ENCODE results near the gene SHTN1.

The SHTN1 gene

DNA sequence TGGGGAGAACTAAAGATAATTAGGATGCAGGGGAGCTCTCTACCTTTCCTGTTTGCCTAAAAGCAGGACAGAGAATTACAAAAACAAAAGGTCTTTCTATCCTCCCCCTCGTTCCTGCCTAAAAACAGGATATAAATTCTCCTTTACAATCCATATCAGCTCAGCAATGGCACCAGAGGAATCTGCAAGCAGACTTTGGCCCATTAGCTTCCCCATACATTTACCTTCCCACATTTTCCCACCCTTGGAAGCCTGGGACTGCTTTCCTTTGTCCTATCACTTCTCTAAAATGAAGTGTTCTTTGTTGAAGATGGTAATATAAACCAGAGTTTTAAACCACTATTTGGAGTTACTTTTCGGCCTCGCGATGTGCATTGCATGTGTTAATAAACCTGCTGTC, 15.5 kb downstream of the SHTN1 start:
- Histone ChIP-seq H3K4me3 (no peak overlapping the region), H3K9me3 (replicated peaks in 1 of 11) (no peaks in the 10 kb centered on the region), H3K27me3 (no peaks in the 10 kb centered on the region), H4K20me1 (no peaks in the 10 kb centered on the region; a peak in 2 of 22 replicates), H3K4me2 (no peak overlapping the region), H3K36me3 (no peaks in the 10 kb centered on the region), H3K27ac (no peak overlapping the region), H3K9ac (no peak overlapping the region), H3K4me1 (no peaks in the 10 kb centered on the region)
- TF ChIP-seq Cebpa-rat (IDR thresholded peaks at IDR 0.05), result no peak

DNA sequence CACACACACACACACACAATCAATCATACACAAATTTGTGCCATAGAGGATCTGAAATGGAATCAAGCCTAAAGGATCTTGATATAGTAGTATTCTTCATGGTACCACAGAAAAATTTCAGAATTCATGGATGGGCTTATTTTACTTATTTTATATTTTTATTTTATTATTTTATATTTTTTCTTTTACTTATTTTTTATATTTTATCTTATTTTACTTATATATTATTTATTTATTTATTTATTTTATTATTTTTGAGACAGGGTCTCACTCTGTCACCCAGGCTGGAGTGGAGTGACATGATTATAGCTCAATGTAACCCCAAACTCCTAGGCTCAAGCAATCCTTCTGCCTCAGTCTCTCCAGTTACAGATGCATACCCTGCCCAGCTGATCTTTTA, 16.7 kb downstream of the SHTN1 start:
- no peak overlapping the region for H3K4me3 ChIP-seq
- no peak overlapping the region for H3K4me2 ChIP-seq
- no peaks in the 10 kb centered on the region for H3K9me3 ChIP-seq (replicated peaks in 1 of 11)
- no peaks in the 10 kb centered on the region for H3K36me3 ChIP-seq
- no peak overlapping the region for H3K27ac ChIP-seq
- TF ChIP-seq Cebpa-rat (IDR thresholded peaks at IDR 0.05), result no peak
- H3K9ac ChIP-seq, result no peak overlapping the region
- H4K20me1 ChIP-seq, result no peaks in the 10 kb centered on the region; a peak in 2 of 22 replicates
- H3K27me3 ChIP-seq, result no peaks in the 10 kb centered on the region
- no peaks in the 10 kb centered on the region for H3K4me1 ChIP-seq

- H3K4me1 ChIP-seq, result no peaks in the 10 kb centered on the region
- no peak overlapping the region for H3K9ac ChIP-seq
- no peaks in the 10 kb centered on the region for H3K27me3 ChIP-seq
- TF ChIP-seq Cebpa-rat (IDR thresholded peaks at IDR 0.05), result no peak
- H3K9me3 ChIP-seq (replicated peaks in 1 of 11), result no peaks in the 10 kb centered on the region
- H3K27ac ChIP-seq, result no peak overlapping the region
- H4K20me1 ChIP-seq, result no peaks in the 10 kb centered on the region; a peak in 1 of 22 replicates
- no peak overlapping the region for H3K4me2 ChIP-seq
- H3K4me3 ChIP-seq, result no peak overlapping the region
- H3K36me3 ChIP-seq, result no peaks in the 10 kb centered on the region
These were observed 19.4 kb downstream of the SHTN1 start for GRCh38 chr10:116985611-116986010.

DNA sequence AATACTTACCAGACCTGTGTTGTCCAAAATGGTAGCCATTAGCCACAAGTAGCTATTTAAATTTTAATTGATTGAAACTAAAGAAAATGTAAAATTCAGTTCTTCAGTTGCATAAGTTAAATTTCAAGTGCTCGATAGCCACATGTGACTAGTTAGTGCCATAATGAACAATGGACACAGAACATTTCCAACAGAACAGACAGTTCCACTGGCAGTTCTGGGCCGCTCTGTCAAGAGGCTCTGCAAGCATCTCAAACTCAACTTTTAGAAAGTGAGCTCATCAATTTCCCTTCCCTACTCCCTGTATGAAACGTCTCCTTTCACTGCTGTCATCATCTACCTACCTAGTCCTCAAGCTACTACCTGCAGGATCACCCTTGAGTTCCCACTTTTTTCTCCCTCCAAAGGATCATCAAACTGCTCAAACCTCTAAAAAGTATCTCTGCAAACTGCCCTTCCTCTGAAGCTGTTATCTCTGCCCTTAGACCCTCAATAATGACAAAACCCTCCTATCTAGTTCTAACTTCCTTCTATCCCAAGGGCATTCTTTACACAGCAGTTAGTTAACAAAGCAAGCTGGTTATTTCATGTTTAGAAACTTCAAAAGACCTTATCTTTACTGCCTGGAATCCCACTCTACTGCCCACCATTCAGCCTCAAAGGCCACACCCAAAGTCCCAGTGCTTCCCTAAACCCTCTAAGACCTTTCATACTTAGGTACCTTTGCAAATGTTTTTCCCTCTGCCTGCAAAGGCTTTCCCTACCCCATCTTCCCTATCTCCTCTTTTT, 20.6 kb downstream of the SHTN1 start:
- Histone ChIP-seq H3K4me2 (no peak overlapping the region), H3K9me3 (replicated peaks in 1 of 11) (no peaks in the 10 kb centered on the region), H3K4me1 (no peaks in the 10 kb centered on the region), H4K20me1 (no peaks in the 10 kb centered on the region; a peak in 1 of 22 replicates), H3K27ac (no peak overlapping the region), H3K36me3 (no peaks in the 10 kb centered on the region), H3K27me3 (no peaks in the 10 kb centered on the region), H3K9ac (no peak overlapping the region), H3K4me3 (no peak overlapping the region)
- no peak for TF ChIP-seq Cebpa-rat (IDR thresholded peaks at IDR 0.05)

DNA sequence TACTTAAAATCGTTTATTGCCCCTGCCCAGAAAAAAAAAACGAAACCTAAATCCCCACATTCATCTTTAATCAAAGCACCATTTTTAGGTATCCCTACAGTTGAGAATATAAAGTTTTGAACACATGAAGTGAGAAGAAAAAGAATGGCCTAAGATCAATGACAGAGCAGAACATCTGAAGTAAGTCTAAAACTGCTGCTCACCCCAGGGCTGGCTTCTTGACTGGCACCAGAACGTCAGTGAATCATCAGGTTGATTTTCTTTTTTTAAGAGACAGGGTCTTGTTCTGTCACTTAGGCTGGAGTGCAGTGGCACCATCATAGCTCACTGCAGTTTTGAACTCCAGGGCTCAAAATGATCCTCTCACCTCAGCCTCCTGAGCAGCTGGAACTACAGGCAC, 24.9 kb downstream of the SHTN1 start:
- H3K27me3 ChIP-seq, result no peaks in the 10 kb centered on the region
- H3K4me3 ChIP-seq, result no peak overlapping the region
- no peak for TF ChIP-seq Cebpa-rat (IDR thresholded peaks at IDR 0.05)
- H3K4me1 ChIP-seq, result 0 out of 20 replicates have a peak, but pooled peaks cover 0 to 7% (median 0%) of the 10 kb centered on the region in 10 experiments
- H3K27ac ChIP-seq, result no peak overlapping the region
- H3K36me3 ChIP-seq, result 0 out of 22 replicates have a peak, but pooled peaks cover 0 to 6% (median 0%) of the 10 kb centered on the region in 11 experiments
- H3K9ac ChIP-seq, result no peak overlapping the region
- H3K4me2 ChIP-seq, result no peak overlapping the region
- H4K20me1 ChIP-seq, result no peaks in the 10 kb centered on the region; a peak in 1 of 22 replicates
- H3K9me3 ChIP-seq (replicated peaks in 1 of 11), result no peaks in the 10 kb centered on the region

GRCh38 chr10:116978901-116979300, 26.1 kb downstream of the SHTN1 start:
- Histone ChIP-seq H3K9me3 (replicated peaks in 1 of 11) (no peaks in the 10 kb centered on the region), H3K9ac (no peak overlapping the region), H3K27ac (no peak overlapping the region), H3K4me1 (0 out of 20 replicates have a peak, but pooled peaks cover 0 to 7% (median 0%) of the 10 kb centered on the region in 10 experiments), H3K36me3 (0 out of 22 replicates have a peak, but pooled peaks cover 0 to 6% (median 0%) of the 10 kb centered on the region in 11 experiments), H3K27me3 (no peaks in the 10 kb centered on the region), H4K20me1 (no peaks in the 10 kb centered on the region), H3K4me3 (no peak overlapping the region), H3K4me2 (no peak overlapping the region)
- no peak for TF ChIP-seq Cebpa-rat (IDR thresholded peaks at IDR 0.05)

GRCh38 chr10:116974456-116975005, 30.5 kb downstream of the SHTN1 start:
- no peak overlapping the region for H3K4me2 ChIP-seq
- no peaks in the 10 kb centered on the region for H3K27me3 ChIP-seq
- H3K4me3 ChIP-seq, result no peak overlapping the region
- H3K27ac ChIP-seq, result no peak overlapping the region
- no peak overlapping the region for H3K9ac ChIP-seq
- H4K20me1 ChIP-seq, result no peaks in the 10 kb centered on the region
- 0 out of 22 replicates have a peak, but pooled peaks cover 0 to 6% (median 0%) of the 10 kb centered on the region in 11 experiments for H3K36me3 ChIP-seq
- H3K9me3 ChIP-seq (replicated peaks in 1 of 11), result no peaks in the 10 kb centered on the region
- TF ChIP-seq Cebpa-rat (IDR thresholded peaks at IDR 0.05), result no peak
- 0 out of 20 replicates have a peak, but pooled peaks cover 0 to 7% (median 0%) of the 10 kb centered on the region in 10 experiments for H3K4me1 ChIP-seq

DNA sequence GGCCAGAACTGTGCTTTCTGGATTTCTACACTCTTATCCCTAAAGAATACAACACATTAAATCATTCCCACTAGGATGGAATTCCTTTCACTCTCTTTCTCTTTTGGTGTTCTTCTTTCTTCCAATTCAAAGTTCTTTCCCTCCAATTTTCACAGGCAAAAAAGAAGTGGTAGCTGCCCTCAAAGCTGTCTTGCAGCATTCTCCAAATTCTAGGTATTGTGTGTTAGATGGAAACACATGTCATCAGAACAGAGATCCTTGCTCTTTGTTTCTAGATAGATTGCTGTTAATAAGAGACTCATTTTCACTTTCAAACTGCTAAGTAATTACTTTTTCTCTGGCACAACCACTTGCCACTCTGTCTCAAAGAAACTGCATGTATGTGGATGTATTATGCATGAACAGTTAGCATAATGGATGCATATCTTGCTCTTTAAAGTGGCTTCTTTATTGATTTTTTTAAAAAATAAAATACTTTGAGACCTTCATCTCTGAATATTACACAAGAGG, 31.0 kb downstream of the SHTN1 start:
- no peak for TF ChIP-seq Cebpa-rat (IDR thresholded peaks at IDR 0.05)
- Histone ChIP-seq H4K20me1 (no peaks in the 10 kb centered on the region), H3K27me3 (no peaks in the 10 kb centered on the region), H3K4me1 (0 out of 20 replicates have a peak, but pooled peaks cover 0 to 7% (median 0%) of the 10 kb centered on the region in 10 experiments), H3K36me3 (0 out of 22 replicates have a peak, but pooled peaks cover 0 to 6% (median 0%) of the 10 kb centered on the region in 11 experiments), H3K4me3 (no peak overlapping the region), H3K9me3 (replicated peaks in 1 of 11) (no peaks in the 10 kb centered on the region), H3K27ac (no peak overlapping the region), H3K4me2 (no peak overlapping the region), H3K9ac (no peak overlapping the region)

DNA sequence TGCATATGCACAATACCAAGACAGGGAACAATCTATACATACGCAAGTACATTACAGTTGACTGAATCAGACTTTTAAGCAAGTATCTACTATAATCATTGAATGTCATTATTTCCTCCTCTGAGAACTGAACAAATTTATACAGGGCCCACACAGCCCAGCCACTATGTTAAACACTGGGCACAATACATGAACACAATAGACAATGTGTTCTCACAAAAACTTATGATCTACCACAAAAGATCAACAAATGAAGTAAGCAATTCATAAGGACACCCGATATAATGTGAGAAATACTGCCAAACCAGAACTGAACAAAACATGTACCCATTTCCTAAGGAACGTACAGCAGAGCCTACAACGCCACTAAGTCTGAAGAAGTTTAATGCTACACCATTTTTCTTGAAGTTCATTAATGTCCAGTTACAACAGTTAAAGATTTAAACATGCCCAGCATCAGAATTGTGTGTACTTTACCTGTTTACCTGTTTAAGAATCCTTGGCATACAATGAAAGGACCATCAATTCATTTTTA, 31.5 kb downstream of the SHTN1 start:
- no peak for TF ChIP-seq Cebpa-rat (IDR thresholded peaks at IDR 0.05)
- Histone ChIP-seq H3K4me2 (no peak overlapping the region), H3K27ac (no peak overlapping the region)

More for the DNA sequence above, 31.5 kb downstream of the SHTN1 start:
- Histone ChIP-seq H3K9ac (no peak overlapping the region), H3K27me3 (no peaks in the 10 kb centered on the region), H3K36me3 (0 out of 22 replicates have a peak, but pooled peaks cover 0 to 6% (median 0%) of the 10 kb centered on the region in 11 experiments), H3K4me3 (no peak overlapping the region), H3K9me3 (replicated peaks in 1 of 11) (no peaks in the 10 kb centered on the region), H4K20me1 (no peaks in the 10 kb centered on the region), H3K4me1 (0 out of 20 replicates have a peak, but pooled peaks cover 0 to 7% (median 0%) of the 10 kb centered on the region in 10 experiments)
